Vagina (tissue), 2 donors: ENCODE results near the gene EIF4G1.

ENCODE experiments used
- CTCF ChIP-seq, 3 experiments: fragments of 450-650 bp in 2 of 3; fragments of 200-600 bp in 1 of 3; sonication (generic) in 1 of 3; IDR thresholded peaks; one replicate each; pipeline ENCODE4 v1.5.1; 2017 to 2019; ENCODE audit warnings: antibody characterized with exemption in 3 of 3, mild to moderate bottlenecking in 2 of 3, moderate library complexity in 2 of 3
- POLR2A ChIP-seq, 2 donors: fragments of 450-650 bp; IDR thresholded peaks; one replicate each; pipeline ENCODE4 v1.6.1; 2017; ENCODE audit warnings: antibody characterized with exemption in 2 of 2, mild to moderate bottlenecking in 2 of 2, moderate library complexity in 2 of 2

GRCh38 chr3:184380627-184381260 lies 66.3 kb downstream of the EIF4G1 start:
- no peak for TF ChIP-seq CTCF (IDR thresholded peaks at IDR 0.05)
- TF ChIP-seq POLR2A (IDR thresholded peaks at IDR 0.05), result no peak
